ENCODE measurements around the gene BBOX1. TPM values are rescaled to one million over a fixed set of nuclear protein-coding genes. Genes with fewer than 3 reads are reported as not detected.

The BBOX1 gene
- total RNA-seq, 1 experiment from 2014 or later, result not detected

DNA sequence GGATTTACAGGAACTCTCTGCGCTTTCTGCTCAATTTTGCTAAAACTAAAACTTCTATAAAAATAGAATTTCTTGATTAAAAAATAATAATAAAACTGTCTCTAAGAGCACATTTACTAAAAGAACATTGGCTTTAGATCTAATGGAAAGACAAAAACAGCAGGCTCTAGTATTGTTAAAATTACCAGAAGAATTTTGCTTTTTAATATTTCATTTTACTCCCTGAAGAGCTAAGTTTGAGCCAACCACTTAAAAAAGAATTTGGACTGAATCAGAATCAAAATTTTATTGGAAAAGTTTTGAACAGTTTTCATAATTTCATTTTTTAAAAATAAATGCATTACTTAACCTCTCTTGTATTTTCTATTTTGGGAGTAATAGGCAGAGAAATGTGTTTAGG is 107.3 kb downstream of the BBOX1 start:
- intact Hi-C loops (cut with micrococcal nuclease), result no loop called here
- CTCF ChIA-PET, result no interaction called here
- no peak for DNase-seq (ENCODE audit: low read depth, low spot score)

More for the DNA sequence above, 107.3 kb downstream of the BBOX1 start:
- no peak overlapping the region for H3K4me2 ChIP-seq (ENCODE audit: low read length)
- ChIA-PET POLR2A (no interaction called here), RAD21 (ENCODE audit: low non-redundant PET in 1 of 2, low total read pairs in 2 of 2, uncharacterized antibody in 2 of 2, unreplicated experiment in 2 of 2) (no interaction called here)
- no peak overlapping the region for H3K4me3 ChIP-seq (replicated peaks in 1 of 2; ENCODE audit: low read depth in 1 of 2, low read length in 2 of 2)
- BruUV-seq (replicated peaks), result no TSS peak
- no peak overlapping the region for H2AFZ ChIP-seq (ENCODE audit: low read depth, low read length, poor library complexity, severe bottlenecking)
- no peaks in the 10 kb centered on the region for H3K27me3 ChIP-seq (ENCODE audit: insufficient read depth, low read length)
- H3K27ac ChIP-seq (ENCODE audit: low read depth, low read length), result no peak overlapping the region
- H3K9me3 ChIP-seq (ENCODE audit: control insufficient read depth in 1 of 2, insufficient read depth in 1 of 2, low read depth in 1 of 2, low read length in 2 of 2), result no peaks in the 10 kb centered on the region
- H3K36me3 ChIP-seq (ENCODE audit: control insufficient read depth in 1 of 2, insufficient read depth in 2 of 2, low read length in 2 of 2), result no peaks in the 10 kb centered on the region
- H3K4me1 ChIP-seq (ENCODE audit: control insufficient read depth in 1 of 2, insufficient read depth in 2 of 2, low read length in 2 of 2), result no peaks in the 10 kb centered on the region
- no peaks in the 10 kb centered on the region for H3K79me2 ChIP-seq (ENCODE audit: insufficient read depth, low read length)
- no peak for ATAC-seq
- H4K20me1 ChIP-seq (ENCODE audit: insufficient read depth), result no peaks in the 10 kb centered on the region
- TF ChIP-seq ZFX (IDR thresholded peaks at IDR 0.05) (no peak), SRF (IDR thresholded peaks at IDR 0.05; ENCODE audit: low read depth) (no peak), ZNF274 (IDR thresholded peaks at IDR 0.05; ENCODE audit: low read depth, low read length) (no peak), YY1 (IDR thresholded peaks at IDR 0.05; ENCODE audit: extremely low read depth, insufficient replicate concordance, low read depth, low read length) (no peak), CBX3 (IDR thresholded peaks at IDR 0.05; ENCODE audit: low read depth) (no peak), TCF7L2 (IDR thresholded peaks at IDR 0.05; ENCODE audit: borderline replicate concordance, extremely low read depth, insufficient read depth, insufficient read length) (no peak), POLR2A (IDR thresholded peaks at IDR 0.05; ENCODE audit: borderline replicate concordance, extremely low read depth, insufficient read depth, insufficient read length) (no peak), RAD21 (IDR thresholded peaks at IDR 0.05; ENCODE audit: low read depth) (no peak), CEBPB (IDR thresholded peaks at IDR 0.05; ENCODE audit: low read depth) (no peak), EZH2phosphoT487 (IDR thresholded peaks at IDR 0.05; ENCODE audit: borderline replicate concordance) (no peak), SP1 (IDR thresholded peaks at IDR 0.05; ENCODE audit: low read depth) (no peak), EGR1 (IDR thresholded peaks at IDR 0.05; ENCODE audit: low read depth) (no peak), POLR2AphosphoS5 (IDR thresholded peaks at IDR 0.05; ENCODE audit: low read depth, low read length) (no peak)
- TF ChIP-seq, protein P1, sequence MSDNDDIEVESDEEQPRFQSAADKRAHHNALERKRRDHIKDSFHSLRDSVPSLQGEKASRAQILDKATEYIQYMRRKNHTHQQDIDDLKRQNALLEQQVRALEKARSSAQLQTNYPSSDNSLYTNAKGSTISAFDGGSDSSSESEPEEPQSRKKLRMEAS (IDR thresholded peaks at IDR 0.05), result no peak
- TF ChIP-seq, protein P2, sequence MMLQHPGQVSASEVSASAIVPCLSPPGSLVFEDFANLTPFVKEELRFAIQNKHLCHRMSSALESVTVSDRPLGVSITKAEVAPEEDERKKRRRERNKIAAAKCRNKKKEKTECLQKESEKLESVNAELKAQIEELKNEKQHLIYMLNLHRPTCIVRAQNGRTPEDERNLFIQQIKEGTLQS (IDR thresholded peaks at IDR 0.05), result no peak
- TF ChIP-seq, protein P3, sequence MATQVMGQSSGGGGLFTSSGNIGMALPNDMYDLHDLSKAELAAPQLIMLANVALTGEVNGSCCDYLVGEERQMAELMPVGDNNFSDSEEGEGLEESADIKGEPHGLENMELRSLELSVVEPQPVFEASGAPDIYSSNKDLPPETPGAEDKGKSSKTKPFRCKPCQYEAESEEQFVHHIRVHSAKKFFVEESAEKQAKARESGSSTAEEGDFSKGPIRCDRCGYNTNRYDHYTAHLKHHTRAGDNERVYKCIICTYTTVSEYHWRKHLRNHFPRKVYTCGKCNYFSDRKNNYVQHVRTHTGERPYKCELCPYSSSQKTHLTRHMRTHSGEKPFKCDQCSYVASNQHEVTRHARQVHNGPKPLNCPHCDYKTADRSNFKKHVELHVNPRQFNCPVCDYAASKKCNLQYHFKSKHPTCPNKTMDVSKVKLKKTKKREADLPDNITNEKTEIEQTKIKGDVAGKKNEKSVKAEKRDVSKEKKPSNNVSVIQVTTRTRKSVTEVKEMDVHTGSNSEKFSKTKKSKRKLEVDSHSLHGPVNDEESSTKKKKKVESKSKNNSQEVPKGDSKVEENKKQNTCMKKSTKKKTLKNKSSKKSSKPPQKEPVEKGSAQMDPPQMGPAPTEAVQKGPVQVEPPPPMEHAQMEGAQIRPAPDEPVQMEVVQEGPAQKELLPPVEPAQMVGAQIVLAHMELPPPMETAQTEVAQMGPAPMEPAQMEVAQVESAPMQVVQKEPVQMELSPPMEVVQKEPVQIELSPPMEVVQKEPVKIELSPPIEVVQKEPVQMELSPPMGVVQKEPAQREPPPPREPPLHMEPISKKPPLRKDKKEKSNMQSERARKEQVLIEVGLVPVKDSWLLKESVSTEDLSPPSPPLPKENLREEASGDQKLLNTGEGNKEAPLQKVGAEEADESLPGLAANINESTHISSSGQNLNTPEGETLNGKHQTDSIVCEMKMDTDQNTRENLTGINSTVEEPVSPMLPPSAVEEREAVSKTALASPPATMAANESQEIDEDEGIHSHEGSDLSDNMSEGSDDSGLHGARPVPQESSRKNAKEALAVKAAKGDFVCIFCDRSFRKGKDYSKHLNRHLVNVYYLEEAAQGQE (IDR thresholded peaks at IDR 0.05; ENCODE audit: low read depth), result no peak
- TF ChIP-seq, protein P4, sequence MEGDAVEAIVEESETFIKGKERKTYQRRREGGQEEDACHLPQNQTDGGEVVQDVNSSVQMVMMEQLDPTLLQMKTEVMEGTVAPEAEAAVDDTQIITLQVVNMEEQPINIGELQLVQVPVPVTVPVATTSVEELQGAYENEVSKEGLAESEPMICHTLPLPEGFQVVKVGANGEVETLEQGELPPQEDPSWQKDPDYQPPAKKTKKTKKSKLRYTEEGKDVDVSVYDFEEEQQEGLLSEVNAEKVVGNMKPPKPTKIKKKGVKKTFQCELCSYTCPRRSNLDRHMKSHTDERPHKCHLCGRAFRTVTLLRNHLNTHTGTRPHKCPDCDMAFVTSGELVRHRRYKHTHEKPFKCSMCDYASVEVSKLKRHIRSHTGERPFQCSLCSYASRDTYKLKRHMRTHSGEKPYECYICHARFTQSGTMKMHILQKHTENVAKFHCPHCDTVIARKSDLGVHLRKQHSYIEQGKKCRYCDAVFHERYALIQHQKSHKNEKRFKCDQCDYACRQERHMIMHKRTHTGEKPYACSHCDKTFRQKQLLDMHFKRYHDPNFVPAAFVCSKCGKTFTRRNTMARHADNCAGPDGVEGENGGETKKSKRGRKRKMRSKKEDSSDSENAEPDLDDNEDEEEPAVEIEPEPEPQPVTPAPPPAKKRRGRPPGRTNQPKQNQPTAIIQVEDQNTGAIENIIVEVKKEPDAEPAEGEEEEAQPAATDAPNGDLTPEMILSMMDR (IDR thresholded peaks at IDR 0.05 in 2 of 3, conservative IDR thresholded peaks at IDR 0.05 in 1 of 3; ENCODE audit: borderline replicate concordance in 1 of 3, insufficient read depth in 1 of 3, low read depth in 2 of 3, low read length in 2 of 3), result no peak
- no peaks in the 10 kb centered on the region for H3K9me2 ChIP-seq (ENCODE audit: insufficient read depth)
- H3K9ac ChIP-seq (ENCODE audit: low read length), result no peak overlapping the region

Measured in HCT116 (cell line).